ENCODE results near the gene SLC2A1. TPM values are rescaled to one million over a fixed set of nuclear protein-coding genes. Genes with fewer than 3 reads are reported as not detected.

SLC2A1 gene
- polyA plus RNA-seq, 1 donor (not counting 4 experiments of a cell fraction or from before 2014, with no cell fraction given): 689 TPM

GRCh38 chr1:42941640-42942330 lies 16.9 kb downstream of the SLC2A1 start:
- peak overlapping the region; percentile 58 for H3K4me2 ChIP-seq (ENCODE audit: control insufficient read depth, extremely low read depth, insufficient read depth, low read depth, low read length)
- H2AFZ ChIP-seq (ENCODE audit: control insufficient read depth, low read length): no peak overlapping the region
- no peaks in the 10 kb centered on the region for H3K9me1 ChIP-seq (ENCODE audit: control insufficient read depth, extremely low read depth, insufficient read depth, low read length)
- peak overlapping the region; percentile 56 for H3K9ac ChIP-seq (ENCODE audit: control insufficient read depth, extremely low read depth, insufficient read depth, low read length)
- peaks cover 8% of the 10 kb centered on the region for H4K20me1 ChIP-seq (ENCODE audit: control insufficient read depth, extremely low read depth, insufficient read depth, low read length)
- FAIRE-seq (peak; percentile 86), DNase-seq (ENCODE audit: low read depth, low spot score) (peak; percentile 81)
- H3K4me3 ChIP-seq (ENCODE audit: control insufficient read depth in 2 of 3, extremely low read depth in 1 of 3, insufficient read depth in 2 of 3, low read depth in 1 of 3, low read length in 3 of 3): peak overlapping the region in 1 of 3 experiments; percentile 5
- H3K36me3 ChIP-seq (ENCODE audit: control insufficient read depth in 2 of 2, extremely low read depth in 1 of 2, insufficient read depth in 2 of 2, low read length in 2 of 2): peaks cover 24 to 57% of the 10 kb centered on the region in 2 experiments
- no peaks in the 10 kb centered on the region for H3K27me3 ChIP-seq (ENCODE audit: control insufficient read depth, extremely low read depth, insufficient read depth, low read length)
- H3K27ac ChIP-seq (ENCODE audit: control insufficient read depth, insufficient read depth, low read length): peak overlapping the region; percentile 84
- peaks cover 69% of the 10 kb centered on the region for H3K79me2 ChIP-seq (ENCODE audit: control insufficient read depth, insufficient read depth, low read length)
- no peaks in the 10 kb centered on the region for H3K9me3 ChIP-seq (ENCODE audit: control insufficient read depth, low read depth, low read length)
- TF ChIP-seq CTCF (optimal IDR thresholded peaks at IDR 0.05 in 1 of 3, IDR thresholded peaks at IDR 0.05 in 1 of 3, conservative IDR thresholded peaks at IDR 0.05 in 1 of 3; ENCODE audit: extremely low read depth in 1 of 3, insufficient read depth in 2 of 3, low read length in 3 of 3) (no peak), EZH2 (IDR thresholded peaks at IDR 0.05; ENCODE audit: low read length) (no peak)
- dilution Hi-C loops (cut with MboI; ENCODE audit: extremely low pct_ligation_motif_present, low sequenced_read_pairs): no loop called here
- peaks cover 100% of the 10 kb centered on the region for H3K4me1 ChIP-seq (ENCODE audit: control insufficient read depth, extremely low read depth, insufficient read depth, low read length)

GRCh38 chr1:42940851-42941639 lies 17.6 kb downstream of the SLC2A1 start:
- DNase-seq (ENCODE audit: low read depth, low spot score): peak; percentile 94
- peak overlapping the region; percentile 84 for H3K27ac ChIP-seq (ENCODE audit: control insufficient read depth, insufficient read depth, low read length)
- H3K4me2 ChIP-seq (ENCODE audit: control insufficient read depth, extremely low read depth, insufficient read depth, low read depth, low read length): peak overlapping the region; percentile 58
- H3K36me3 ChIP-seq (ENCODE audit: control insufficient read depth in 2 of 2, extremely low read depth in 1 of 2, insufficient read depth in 2 of 2, low read length in 2 of 2): peaks cover 22 to 58% of the 10 kb centered on the region in 2 experiments
- H3K9ac ChIP-seq (ENCODE audit: control insufficient read depth, extremely low read depth, insufficient read depth, low read length): peak overlapping the region; percentile 56
- dilution Hi-C loops (cut with MboI; ENCODE audit: extremely low pct_ligation_motif_present, low sequenced_read_pairs): no loop called here
- H3K4me1 ChIP-seq (ENCODE audit: control insufficient read depth, extremely low read depth, insufficient read depth, low read length): peaks cover 100% of the 10 kb centered on the region
- H3K9me1 ChIP-seq (ENCODE audit: control insufficient read depth, extremely low read depth, insufficient read depth, low read length): peaks cover 3% of the 10 kb centered on the region
- H3K27me3 ChIP-seq (ENCODE audit: control insufficient read depth, extremely low read depth, insufficient read depth, low read length): no peaks in the 10 kb centered on the region
- H4K20me1 ChIP-seq (ENCODE audit: control insufficient read depth, extremely low read depth, insufficient read depth, low read length): peaks cover 4% of the 10 kb centered on the region
- peak; percentile 88 for FAIRE-seq
- peak overlapping the region in 1 of 3 experiments; percentile 9 for H3K4me3 ChIP-seq (ENCODE audit: control insufficient read depth in 2 of 3, extremely low read depth in 1 of 3, insufficient read depth in 2 of 3, low read depth in 1 of 3, low read length in 3 of 3)
- H3K9me3 ChIP-seq (ENCODE audit: control insufficient read depth, low read depth, low read length): no peaks in the 10 kb centered on the region
- H2AFZ ChIP-seq (ENCODE audit: control insufficient read depth, low read length): no peak overlapping the region
- TF ChIP-seq CTCF (optimal IDR thresholded peaks at IDR 0.05 in 1 of 3, IDR thresholded peaks at IDR 0.05 in 1 of 3, conservative IDR thresholded peaks at IDR 0.05 in 1 of 3; ENCODE audit: extremely low read depth in 1 of 3, insufficient read depth in 2 of 3, low read length in 3 of 3) (no peak), EZH2 (IDR thresholded peaks at IDR 0.05; ENCODE audit: low read length) (no peak)
- H3K79me2 ChIP-seq (ENCODE audit: control insufficient read depth, insufficient read depth, low read length): peaks cover 69% of the 10 kb centered on the region
